ENCODE measurements around the gene CDH18. TPM values are rescaled to one million over a fixed set of nuclear protein-coding genes. Genes with fewer than 3 reads are reported as not detected.

The CDH18 gene
- total and polyA plus RNA-seq, 2 donors from 2014 or later = not detected

DNA sequence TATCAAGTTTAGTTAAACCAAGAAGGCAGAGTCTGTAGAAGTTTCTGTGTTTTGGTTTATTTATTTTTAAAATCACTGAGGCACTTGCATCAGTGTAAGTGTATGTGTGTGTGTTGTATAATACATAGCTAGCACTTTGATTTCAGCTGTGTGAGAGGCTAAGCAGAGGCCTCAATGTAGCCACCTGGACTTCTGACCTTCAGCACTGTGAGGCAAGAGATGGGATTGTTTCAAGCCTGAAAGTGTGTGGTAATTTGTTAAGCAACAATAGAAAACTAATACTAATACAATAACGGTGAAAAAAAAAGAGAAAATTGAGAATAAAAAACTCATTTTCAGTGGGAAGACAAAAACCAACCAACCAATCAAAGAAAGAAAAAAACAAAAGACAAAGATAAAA, 327.3 kb downstream of the CDH18 start:
- Histone ChIP-seq H3K27ac (ENCODE audit: low read depth in 2 of 2, low read length in 2 of 2) (no peak overlapping the region), H3K9me3 (ENCODE audit: control insufficient read depth in 2 of 3, insufficient read depth in 1 of 3, low read length in 3 of 3) (no peaks in the 10 kb centered on the region), H3K4me1 (ENCODE audit: control insufficient read depth in 2 of 3, insufficient read depth in 2 of 3, low read depth in 1 of 3, low read length in 3 of 3) (no peaks in the 10 kb centered on the region), H3K4me3 (ENCODE audit: low read length in 3 of 3) (no peak overlapping the region), H3K27me3 (ENCODE audit: control insufficient read depth, insufficient read depth, low read length) (no peaks in the 10 kb centered on the region), H3K36me3 (ENCODE audit: control insufficient read depth in 2 of 3, insufficient read depth in 3 of 3, low read length in 3 of 3) (no peaks in the 10 kb centered on the region), H3K9ac (ENCODE audit: low read length in 3 of 3) (no peak overlapping the region)
- intact Hi-C loops (cut with DNase I) = no loop called here
- DNase-seq (no peak), FAIRE-seq (no peak)
- TF ChIP-seq, protein P1, sequence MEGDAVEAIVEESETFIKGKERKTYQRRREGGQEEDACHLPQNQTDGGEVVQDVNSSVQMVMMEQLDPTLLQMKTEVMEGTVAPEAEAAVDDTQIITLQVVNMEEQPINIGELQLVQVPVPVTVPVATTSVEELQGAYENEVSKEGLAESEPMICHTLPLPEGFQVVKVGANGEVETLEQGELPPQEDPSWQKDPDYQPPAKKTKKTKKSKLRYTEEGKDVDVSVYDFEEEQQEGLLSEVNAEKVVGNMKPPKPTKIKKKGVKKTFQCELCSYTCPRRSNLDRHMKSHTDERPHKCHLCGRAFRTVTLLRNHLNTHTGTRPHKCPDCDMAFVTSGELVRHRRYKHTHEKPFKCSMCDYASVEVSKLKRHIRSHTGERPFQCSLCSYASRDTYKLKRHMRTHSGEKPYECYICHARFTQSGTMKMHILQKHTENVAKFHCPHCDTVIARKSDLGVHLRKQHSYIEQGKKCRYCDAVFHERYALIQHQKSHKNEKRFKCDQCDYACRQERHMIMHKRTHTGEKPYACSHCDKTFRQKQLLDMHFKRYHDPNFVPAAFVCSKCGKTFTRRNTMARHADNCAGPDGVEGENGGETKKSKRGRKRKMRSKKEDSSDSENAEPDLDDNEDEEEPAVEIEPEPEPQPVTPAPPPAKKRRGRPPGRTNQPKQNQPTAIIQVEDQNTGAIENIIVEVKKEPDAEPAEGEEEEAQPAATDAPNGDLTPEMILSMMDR (IDR thresholded peaks at IDR 0.05; ENCODE audit: borderline replicate concordance, extremely low read depth, insufficient read depth) = no peak

DNA sequence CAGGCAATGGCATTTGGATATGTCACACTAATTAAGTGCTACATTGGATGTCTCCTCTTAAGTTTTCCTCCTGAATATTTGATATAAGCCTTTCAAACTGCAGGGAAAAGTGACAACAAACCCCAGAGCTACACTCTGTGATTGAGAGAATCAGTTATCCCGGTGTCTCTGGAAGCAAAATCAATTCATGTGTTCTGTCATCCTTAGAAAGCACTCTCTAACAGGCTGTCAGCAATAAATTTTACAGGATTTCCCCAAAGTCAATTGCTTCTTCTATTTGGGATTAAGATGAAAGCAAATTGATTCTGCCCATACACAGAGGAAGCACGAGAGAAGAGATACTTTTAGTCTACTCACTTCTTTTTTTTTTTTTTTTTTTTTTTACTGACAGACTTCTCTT, 332.4 kb downstream of the CDH18 start:
- Histone ChIP-seq H3K9ac (ENCODE audit: low read length in 3 of 3) (no peak overlapping the region), H3K27me3 (ENCODE audit: control insufficient read depth, insufficient read depth, low read length) (no peaks in the 10 kb centered on the region), H3K4me1 (ENCODE audit: control insufficient read depth in 2 of 3, insufficient read depth in 2 of 3, low read depth in 1 of 3, low read length in 3 of 3) (no peaks in the 10 kb centered on the region), H3K27ac (ENCODE audit: low read depth in 2 of 2, low read length in 2 of 2) (no peak overlapping the region), H3K36me3 (ENCODE audit: control insufficient read depth in 2 of 3, insufficient read depth in 3 of 3, low read length in 3 of 3) (no peaks in the 10 kb centered on the region), H3K9me3 (ENCODE audit: control insufficient read depth in 2 of 3, insufficient read depth in 1 of 3, low read length in 3 of 3) (no peaks in the 10 kb centered on the region), H3K4me3 (ENCODE audit: low read length in 3 of 3) (no peak overlapping the region)
- no peak for FAIRE-seq
- intact Hi-C loops (cut with DNase I) = no loop called here
- no peak for DNase-seq
- TF ChIP-seq, protein P1 (IDR thresholded peaks at IDR 0.05; ENCODE audit: borderline replicate concordance, extremely low read depth, insufficient read depth) = no peak

DNA sequence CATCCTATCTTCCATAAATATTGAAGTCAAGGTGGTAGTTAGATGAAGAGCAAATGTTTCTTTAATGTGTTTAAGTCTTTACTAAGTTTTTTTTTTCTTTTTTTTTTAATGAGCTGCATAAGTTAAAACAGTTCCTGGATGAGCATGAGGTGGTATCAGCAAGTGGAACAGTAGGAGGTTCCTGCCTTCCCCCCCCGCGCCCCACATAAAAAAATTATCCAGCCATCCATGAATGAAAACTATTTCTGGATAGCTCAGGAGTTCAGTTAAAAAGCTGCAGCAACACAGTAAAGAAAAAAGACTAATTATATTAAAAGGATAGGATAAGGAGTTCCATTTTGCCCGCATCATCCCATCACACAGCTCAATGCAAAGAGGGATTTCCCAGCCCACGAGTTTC, 349.5 kb downstream of the CDH18 start:
- Histone ChIP-seq H3K27ac (ENCODE audit: low read depth in 2 of 2, low read length in 2 of 2) (no peak overlapping the region), H3K27me3 (ENCODE audit: control insufficient read depth, insufficient read depth, low read length) (no peaks in the 10 kb centered on the region), H3K9me3 (ENCODE audit: control insufficient read depth in 2 of 3, insufficient read depth in 1 of 3, low read length in 3 of 3) (no peaks in the 10 kb centered on the region), H3K4me1 (ENCODE audit: control insufficient read depth in 2 of 3, insufficient read depth in 2 of 3, low read depth in 1 of 3, low read length in 3 of 3) (no peaks in the 10 kb centered on the region), H3K4me3 (ENCODE audit: low read length in 3 of 3) (no peak overlapping the region), H3K36me3 (ENCODE audit: control insufficient read depth in 2 of 3, insufficient read depth in 3 of 3, low read length in 3 of 3) (no peaks in the 10 kb centered on the region), H3K9ac (ENCODE audit: low read length in 3 of 3) (no peak overlapping the region)
- DNase-seq (no peak), FAIRE-seq (no peak)
- intact Hi-C loops (cut with DNase I) = no loop called here
- TF ChIP-seq, protein P1 (IDR thresholded peaks at IDR 0.05; ENCODE audit: borderline replicate concordance, extremely low read depth, insufficient read depth) = no peak

DNA sequence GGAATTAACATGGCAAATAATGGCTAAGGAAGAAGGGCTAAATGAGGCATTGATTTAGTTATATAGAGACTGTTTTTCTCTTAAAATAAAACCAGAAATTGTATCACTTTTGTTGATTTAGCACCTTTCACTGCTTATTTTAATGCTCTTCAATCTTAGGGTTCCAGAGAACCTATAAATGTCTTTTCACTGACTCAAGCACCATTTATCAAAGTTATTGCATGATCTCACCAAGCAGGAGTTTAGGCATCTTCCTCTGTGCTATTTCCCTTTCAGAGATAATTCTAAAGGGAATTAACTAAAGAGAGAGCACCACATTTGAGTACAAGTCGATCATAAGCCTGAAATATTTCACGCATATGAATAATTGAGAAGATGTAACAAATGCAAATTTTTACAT, 357.1 kb downstream of the CDH18 start:
- Histone ChIP-seq H3K9ac (ENCODE audit: low read length in 3 of 3) (no peak overlapping the region), H3K27ac (ENCODE audit: low read depth in 2 of 2, low read length in 2 of 2) (no peak overlapping the region), H3K27me3 (ENCODE audit: control insufficient read depth, insufficient read depth, low read length) (no peaks in the 10 kb centered on the region), H3K4me3 (ENCODE audit: low read length in 3 of 3) (no peak overlapping the region), H3K4me1 (ENCODE audit: control insufficient read depth in 2 of 3, insufficient read depth in 2 of 3, low read depth in 1 of 3, low read length in 3 of 3) (no peaks in the 10 kb centered on the region), H3K9me3 (ENCODE audit: control insufficient read depth in 2 of 3, insufficient read depth in 1 of 3, low read length in 3 of 3) (no peaks in the 10 kb centered on the region), H3K36me3 (ENCODE audit: control insufficient read depth in 2 of 3, insufficient read depth in 3 of 3, low read length in 3 of 3) (no peaks in the 10 kb centered on the region)
- DNase-seq (no peak), FAIRE-seq (no peak)
- TF ChIP-seq, protein P1 (IDR thresholded peaks at IDR 0.05; ENCODE audit: borderline replicate concordance, extremely low read depth, insufficient read depth) = no peak
- intact Hi-C loops (cut with DNase I) = no loop called here

Measured in kidney (tissue), 14 donors.